ENCODE data around the gene CRHR2. TPM values are rescaled to one million over a fixed set of nuclear protein-coding genes. Genes with fewer than 3 reads are reported as not detected.
"Not testable (repeated sequence)": the region's sequence is repeated elsewhere in the genome, so short reads cannot be mapped to it uniquely, and the experiment has no call there.

The CRHR2 gene
- polyA plus RNA-seq, 1 of the 3 experiments (the other 2 are of a cell fraction), result not detected

DNA sequence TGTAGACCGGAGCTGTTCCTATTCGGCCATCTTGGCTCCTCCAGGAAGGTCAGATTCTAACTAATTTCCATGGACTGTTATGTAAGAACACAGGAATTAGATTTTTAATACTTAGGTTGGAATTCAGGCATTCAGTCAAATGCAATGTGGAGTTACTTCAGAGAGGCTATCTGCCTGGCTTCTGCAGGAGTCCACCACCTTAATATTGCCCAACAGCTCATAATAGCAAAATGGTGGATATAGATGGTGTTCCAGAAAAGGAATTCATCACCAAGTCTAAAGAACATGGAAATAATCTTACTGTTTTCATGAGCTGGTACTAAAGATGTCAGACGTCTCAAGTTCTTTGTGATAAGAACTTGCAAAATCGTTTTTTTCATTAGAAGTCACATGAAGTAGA is 39.5 kb downstream of the CRHR2 start:
- no peaks in the 10 kb centered on the region for H3K9me3 ChIP-seq
- H3K36me3 ChIP-seq (replicated peaks in 1 of 2; ENCODE audit: control insufficient read depth in 1 of 2, insufficient read depth in 2 of 2, low read length in 1 of 2), result peaks cover 14 to 20% of the 10 kb centered on the region in 2 experiments
- no peak overlapping the region for H3K4me2 ChIP-seq
- ChIA-PET POLR2A (no interaction called here), CTCF (interaction anchor here (1.0 kb wide), 1 partner anchor 40 kb away, joined by 3 read pairs; the partner anchor contains the start of gene CRHR2)
- H4K20me1 ChIP-seq (ENCODE audit: insufficient read depth), result no peaks in the 10 kb centered on the region
- no peak overlapping the region for H2AFZ ChIP-seq (ENCODE audit: low read depth)
- H3K27me3 ChIP-seq (ENCODE audit: insufficient read depth), result no peaks in the 10 kb centered on the region
- H3K9me2 ChIP-seq, result no peaks in the 10 kb centered on the region
- WGBS (ENCODE audit: low lambda C conversion rate), result 76% methylated on average over 4 of the region's 4 CpGs
- no peaks in the 10 kb centered on the region for H3K79me2 ChIP-seq (ENCODE audit: insufficient read depth)
- no peak overlapping the region for H3K4me3 ChIP-seq (ENCODE audit: low read depth in 2 of 2, low read length in 1 of 2)
- H3K4me1 ChIP-seq (ENCODE audit: control insufficient read depth in 1 of 2, insufficient read depth in 2 of 2, low read depth in 1 of 2, low read length in 1 of 2), result no peaks in the 10 kb centered on the region
- no peak for DNase-seq
- H3F3A ChIP-seq (replicated peaks; ENCODE audit: insufficient read depth), result no peaks in the 10 kb centered on the region
- TF ChIP-seq CHD2 (IDR thresholded peaks at IDR 0.05; ENCODE audit: low read length, partially characterized antibody) (no peak), TAF1 (IDR thresholded peaks at IDR 0.05; ENCODE audit: borderline replicate concordance, low read depth, low read length) (no peak), EZH2phosphoT487 (IDR thresholded peaks at IDR 0.05; ENCODE audit: borderline replicate concordance, low read depth) (no peak), JUND (IDR thresholded peaks at IDR 0.05) (no peak), SMC3 (IDR thresholded peaks at IDR 0.05; ENCODE audit: low read depth, low read length) (no peak), FOXJ3 (CRISPR knock-in tag; IDR thresholded peaks at IDR 0.05) (no peak), POLR2AphosphoS5 (IDR thresholded peaks at IDR 0.05; ENCODE audit: low read depth, low read length) (no peak), NRF1 (IDR thresholded peaks at IDR 0.05; ENCODE audit: low read depth, low read length) (no peak), RCOR1 (IDR thresholded peaks at IDR 0.05; ENCODE audit: low read length) (no peak), EP300 (IDR thresholded peaks at IDR 0.05; ENCODE audit: borderline replicate concordance in 1 of 2, low read depth in 1 of 2, low read length in 1 of 2) (no peak), SIN3A (IDR thresholded peaks at IDR 0.05; ENCODE audit: borderline replicate concordance, low read depth, low read length) (no peak), FOXM1 (IDR thresholded peaks at IDR 0.05; ENCODE audit: low read depth) (no peak), FOSL2 (IDR thresholded peaks at IDR 0.05; ENCODE audit: borderline replicate concordance, low read depth) (no peak), GABPA (IDR thresholded peaks at IDR 0.05; ENCODE audit: low read depth) (no peak)
- TF ChIP-seq, protein P1, sequence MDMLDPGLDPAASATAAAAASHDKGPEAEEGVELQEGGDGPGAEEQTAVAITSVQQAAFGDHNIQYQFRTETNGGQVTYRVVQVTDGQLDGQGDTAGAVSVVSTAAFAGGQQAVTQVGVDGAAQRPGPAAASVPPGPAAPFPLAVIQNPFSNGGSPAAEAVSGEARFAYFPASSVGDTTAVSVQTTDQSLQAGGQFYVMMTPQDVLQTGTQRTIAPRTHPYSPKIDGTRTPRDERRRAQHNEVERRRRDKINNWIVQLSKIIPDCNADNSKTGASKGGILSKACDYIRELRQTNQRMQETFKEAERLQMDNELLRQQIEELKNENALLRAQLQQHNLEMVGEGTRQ (IDR thresholded peaks at IDR 0.05; ENCODE audit: borderline replicate concordance, low read depth, low read length), result no peak
- TF ChIP-seq, protein P2, sequence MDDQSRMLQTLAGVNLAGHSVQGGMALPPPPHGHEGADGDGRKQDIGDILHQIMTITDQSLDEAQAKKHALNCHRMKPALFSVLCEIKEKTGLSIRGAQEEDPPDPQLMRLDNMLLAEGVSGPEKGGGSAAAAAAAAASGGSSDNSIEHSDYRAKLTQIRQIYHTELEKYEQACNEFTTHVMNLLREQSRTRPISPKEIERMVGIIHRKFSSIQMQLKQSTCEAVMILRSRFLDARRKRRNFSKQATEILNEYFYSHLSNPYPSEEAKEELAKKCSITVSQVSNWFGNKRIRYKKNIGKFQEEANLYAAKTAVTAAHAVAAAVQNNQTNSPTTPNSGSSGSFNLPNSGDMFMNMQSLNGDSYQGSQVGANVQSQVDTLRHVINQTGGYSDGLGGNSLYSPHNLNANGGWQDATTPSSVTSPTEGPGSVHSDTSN (IDR thresholded peaks at IDR 0.05), result no peak
- H3K9ac ChIP-seq, result no peak overlapping the region
- no peak overlapping the region for H3K27ac ChIP-seq (ENCODE audit: low read depth in 2 of 2, low read length in 1 of 2)

DNA sequence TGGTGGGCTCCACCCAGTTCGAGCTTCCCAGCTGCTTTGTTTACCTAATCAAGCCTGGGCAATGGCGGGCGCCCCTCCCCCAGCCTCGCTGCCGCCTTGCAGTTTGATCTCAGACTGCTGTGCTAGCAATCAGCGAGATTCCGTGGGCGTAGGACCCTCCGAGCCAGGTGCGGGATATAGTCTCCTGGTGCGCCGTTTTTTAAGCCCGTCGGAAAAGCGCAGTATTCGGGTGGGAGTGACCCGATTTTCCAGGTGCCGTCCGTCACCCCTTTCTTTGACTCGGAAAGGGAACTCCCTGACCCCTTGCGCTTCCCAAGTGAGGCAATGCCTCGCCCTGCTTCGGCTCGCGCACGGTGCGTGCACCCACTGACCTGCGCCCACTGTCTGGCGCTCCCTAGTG is 39.9 kb downstream of the CRHR2 start:
- 97% methylated on average over 14 of the region's 29 CpGs for WGBS (ENCODE audit: low lambda C conversion rate)
- H3K9me2 ChIP-seq; H3K4me2 ChIP-seq; H3K4me3 ChIP-seq (ENCODE audit: low read depth in 2 of 2, low read length in 1 of 2); H3K79me2 ChIP-seq (ENCODE audit: insufficient read depth); H3F3A ChIP-seq (replicated peaks; ENCODE audit: insufficient read depth); DNase-seq; H3K9me3 ChIP-seq; H3K27me3 ChIP-seq (ENCODE audit: insufficient read depth); H3K27ac ChIP-seq (ENCODE audit: low read depth in 2 of 2, low read length in 1 of 2); H3K4me1 ChIP-seq (ENCODE audit: control insufficient read depth in 1 of 2, insufficient read depth in 2 of 2, low read depth in 1 of 2, low read length in 1 of 2); H4K20me1 ChIP-seq (ENCODE audit: insufficient read depth); H2AFZ ChIP-seq (ENCODE audit: low read depth); POLR2A ChIA-PET; CTCF ChIA-PET; H3K9ac ChIP-seq: not testable (repeated sequence)
- H3K36me3 ChIP-seq (replicated peaks in 1 of 2; ENCODE audit: control insufficient read depth in 1 of 2, insufficient read depth in 2 of 2, low read length in 1 of 2), result peaks cover 14 to 20% of the 10 kb centered on the region in 2 experiments
